B cell (primary cell): ENCODE data around the gene TLR10. TPM values are rescaled to one million over a fixed set of nuclear protein-coding genes. Genes with fewer than 3 reads are reported as not detected.
"Not testable (repeated sequence)": the region's sequence is repeated elsewhere in the genome, so short reads cannot be mapped to it uniquely, and the experiment has no call there.

Experiments
- ATAC-seq: fragments of 200-7000 bp; cut with Tn5 transposase; one replicate; pipeline ENCODE4 v1.10.0; 2021; ENCODE audit warnings: low read depth, mild to moderate bottlenecking, moderate number of reproducible peaks, moderate library complexity
- CTCF ChIA-PET: fragments of 350-600 bp; sonication (Branson Sonifier 250); formaldehyde crosslinking; loops from one replicate; lab custom pipeline; 2021; ENCODE audit warnings: antibody characterized with exemption, inconsistent platforms; lab: Charles Lee
- POLR2A ChIA-PET: fragments of 350-600 bp; sonication (Branson Sonifier 250); formaldehyde crosslinking; loops from one replicate; lab custom pipeline; 2021; ENCODE audit warnings: antibody characterized with exemption; lab: Charles Lee
- DNase-seq: peaks from one replicate; pipeline ENCODE4 v3.0.0; 2013
- H2AFZ ChIP-seq: 2 replicates; pipeline ENCODE4 v1.6.1; 2012; ENCODE audit warnings: mild to moderate bottlenecking, low read depth, low read length; ENCODE audit not compliant: insufficient read depth, poor library complexity, severe bottlenecking
- H3K27ac ChIP-seq, 2 donors: 1 replicate in 1 of 2; 2 replicates in 1 of 2; pipeline ENCODE4 v1.5.1; 2012 to 2013; ENCODE audit warnings: low read length in 2 of 2, mild to moderate bottlenecking in 2 of 2, moderate library complexity in 1 of 2
- H3K27me3 ChIP-seq, 4 experiments: fragments of 200-600 bp in 1 of 4; sonication (generic) in 1 of 4; replicated peaks in 1 of 4; 1 replicate in 2 of 4; 2 replicates in 2 of 4; pipeline versions ENCODE4 v1.6.1 to v1.7.0; 2013 to 2016; ENCODE audit warnings: low read length in 3 of 4, mild to moderate bottlenecking in 2 of 4, mixed read lengths in 1 of 4, moderate library complexity in 1 of 4; ENCODE audit not compliant: insufficient read depth in 4 of 4, control insufficient read depth in 3 of 4; ENCODE audit errors: control extremely low read depth in 1 of 4
- H3K36me3 ChIP-seq, 2 experiments: replicated peaks in 1 of 2; 1 replicate in 1 of 2; 2 replicates in 1 of 2; pipeline versions ENCODE4 v1.6.1 to v1.7.1; 2013; ENCODE audit warnings: low read length in 1 of 2; ENCODE audit not compliant: insufficient read depth in 2 of 2, control insufficient read depth in 1 of 2; ENCODE audit errors: control extremely low read depth in 1 of 2, extremely low read depth in 1 of 2
- H3K4me1 ChIP-seq, 2 donors: fragments of 200-600 bp in 1 of 2; sonication (generic) in 1 of 2; 1 replicate in 1 of 2; 2 replicates in 1 of 2; pipeline versions ENCODE4 v1.5.1 to v1.6.1; 2013 to 2017; ENCODE audit warnings: low read length in 2 of 2; ENCODE audit not compliant: control insufficient read depth in 2 of 2, insufficient read depth in 2 of 2
- H3K4me2 ChIP-seq: replicated peaks from 2 replicates; pipeline ENCODE3; 2012; ENCODE audit warnings: mild to moderate bottlenecking, low read depth, low read length; ENCODE audit not compliant: poor library complexity, severe bottlenecking
- H3K4me3 ChIP-seq, 5 experiments: fragments of 200-600 bp in 1 of 5; sonication (generic) in 1 of 5; 1 replicate in 3 of 5; 2 replicates in 2 of 5; pipeline versions ENCODE4 v1.5.1 to v1.7.0; 2011 to 2016; ENCODE audit warnings: low read length in 4 of 5, mild to moderate bottlenecking in 4 of 5, low read depth in 2 of 5, control low read depth in 1 of 5, moderate library complexity in 1 of 5; ENCODE audit not compliant: insufficient read depth in 1 of 5; ENCODE audit errors: control extremely low read depth in 1 of 5, extremely low read depth in 1 of 5
- H3K79me2 ChIP-seq: fragments of 200-600 bp; sonication (generic); one replicate; pipeline ENCODE4 v1.6.0; 2016; ENCODE audit warnings: low read length; ENCODE audit not compliant: control insufficient read depth, insufficient read depth
- H3K9ac ChIP-seq: fragments of 200-600 bp; sonication (generic); 2 replicates; pipeline ENCODE4 v1.6.1; 2017; ENCODE audit warnings: mild to moderate bottlenecking, low read length, moderate library complexity
- H3K9me3 ChIP-seq, 3 donors: one replicate each; pipeline versions ENCODE4 v1.6.1 to v1.7.1; 2013; ENCODE audit warnings: low read length in 2 of 3; ENCODE audit not compliant: control insufficient read depth in 2 of 3, insufficient read depth in 1 of 3; ENCODE audit errors: control extremely low read depth in 1 of 3
- H4K20me1 ChIP-seq: 2 replicates; pipeline ENCODE4 v1.6.0; 2012; ENCODE audit warnings: mild to moderate bottlenecking, low read length; ENCODE audit not compliant: insufficient read depth, control insufficient read depth, poor library complexity, severe bottlenecking
- H3K27ac Mint-ChIP-seq: one replicate; pipeline ENCODE4 v1.8.0; 2021; ENCODE audit warnings: mixed read lengths
- H3K27me3 Mint-ChIP-seq: one replicate; pipeline ENCODE4 v1.8.0; 2021; ENCODE audit warnings: mixed read lengths
- H3K4me1 Mint-ChIP-seq: one replicate; pipeline ENCODE4 v1.8.0; 2021; ENCODE audit warnings: mixed read lengths
- H3K4me3 Mint-ChIP-seq: one replicate; pipeline ENCODE4 v1.8.0; 2021; ENCODE audit warnings: mixed read lengths
- H3K9me3 Mint-ChIP-seq: one replicate; pipeline ENCODE4 v1.8.0; 2022; ENCODE audit warnings: mixed read lengths; ENCODE audit not compliant: insufficient read depth
- CTCF ChIP-seq: fragments of 200-600 bp; IDR thresholded peaks from one replicate; pipeline ENCODE4 v1.8.0; 2022; ENCODE audit warnings: antibody characterized with exemption, mild to moderate bottlenecking
- EZH2 ChIP-seq: IDR thresholded peaks from 2 replicates; pipeline ENCODE4 v1.6.1; 2012; ENCODE audit warnings: borderline replicate concordance, low read depth, mild to moderate bottlenecking, moderate library complexity, low read length; ENCODE audit not compliant: insufficient read depth, poor library complexity, severe bottlenecking
- WGBS: methylation state at CpG from one replicate; pipeline ENCODE4 v1.1.5; 2013; ENCODE audit warnings: missing lambda C conversion rate; ENCODE audit not compliant: insufficient coverage; 5-methylcytosine and 5-hydroxymethylcytosine counted together
- intact Hi-C: fragments of 100-400 bp; cut with micrococcal nuclease; formaldehyde crosslinking; loops from one replicate; pipeline ENCODE4 v1.10.0; 2022
- polyA plus RNA-seq: library from polyadenylated mRNA; depleted of rRNA; stranded (reverse); fragments of >200 nt; gene quantifications from 2 replicates; pipeline ENCODE4 v1.2.3, GENCODE V29; 2012
- total RNA-seq, 2 donors: library from RNA; stranded (reverse); fragments of 120-200 nt in 1 of 2; gene quantifications; 1 replicate in 1 of 2; 2 replicates in 1 of 2; pipeline versions ENCODE4 v1.2.3 to v1.2.4, GENCODE V29; 2013 to 2022

TLR10 gene
- total and polyA plus RNA-seq, 2 donors (not counting 1 experiment from before 2014, with no cell fraction given): 48.0 to 51.5 TPM

GRCh38 chr4:38774181-38774955, 8.4 kb downstream of the TLR10 start:
- Histone ChIP-seq H3K4me2 (no peak overlapping the region), H3K4me1 (peaks cover 30 to 49% of the 10 kb centered on the region in 2 donors), H3K27me3 (no peaks in the 10 kb centered on the region), H3K9me3 (peaks cover 0 to 7% (median 5%) of the 10 kb centered on the region in 3 donors), H3K27ac (peak overlapping the region in 1 of 2 donors; percentile 67), H3K79me2 (peaks cover 93% of the 10 kb centered on the region), H3K4me3 (no peak overlapping the region), H2AFZ (no peak overlapping the region), H3K36me3 (peaks cover 19 to 48% of the 10 kb centered on the region in 2 experiments), H4K20me1 (no peaks in the 10 kb centered on the region), H3K9ac (no peak overlapping the region)
- peak overlapping the region; percentile 82 for H3K27ac Mint-ChIP-seq
- TF ChIP-seq EZH2 (no peak), CTCF (no peak)
- CTCF ChIA-PET: interaction anchor here (1.1 to 19.2 kb wide), 6 partner anchors 9 to 31 kb away, joined by 3 to 620 read pairs (median 6); partner anchors contain the start of genes TLR1 and TLR10
- no peak for DNase-seq
- POLR2A ChIA-PET: no interaction called here
- H3K27me3 Mint-ChIP-seq: no peaks in the 10 kb centered on the region
- H3K4me1 Mint-ChIP-seq: peaks cover 75% of the 10 kb centered on the region
- peaks cover 13% of the 10 kb centered on the region for H3K9me3 Mint-ChIP-seq
- no peak overlapping the region for H3K4me3 Mint-ChIP-seq
- intact Hi-C loops: no loop called here
- ATAC-seq: no peak
- WGBS: no CpG with 5 or more reads among the region's 8 CpGs

- H3K27me3 Mint-ChIP-seq, H4K20me1 ChIP-seq, H3K4me3 ChIP-seq, ATAC-seq, H3K9me3 Mint-ChIP-seq, H3K4me2 ChIP-seq, H3K9ac ChIP-seq, intact Hi-C loops, DNase-seq, H2AFZ ChIP-seq, H3K27me3 ChIP-seq: not testable (repeated sequence)
- Histone ChIP-seq H3K9me3 (peaks cover 4 to 16% (median 11%) of the 10 kb centered on the region in 3 donors), H3K36me3 (peaks cover 7 to 21% of the 10 kb centered on the region in 2 experiments), H3K27ac (peak overlapping the region in 1 of 2 donors; percentile 66), H3K4me1 (peaks cover 43 to 46% of the 10 kb centered on the region in 2 donors), H3K79me2 (peaks cover 90% of the 10 kb centered on the region)
- peak overlapping the region; percentile 84 for H3K27ac Mint-ChIP-seq
- POLR2A ChIA-PET: interaction anchor here (0.6 to 1.7 kb wide), 5 partner anchors 10 to 120 kb away, joined by 3 to 9 read pairs (median 4); partner anchors contain the start of genes TLR1 and TLR10
- WGBS: 100% methylated on average over 1 of the region's 2 CpGs
- peak overlapping the region; percentile 16 for H3K4me3 Mint-ChIP-seq
- CTCF ChIA-PET: interaction anchor here (1.3 to 19.2 kb wide), 4 partner anchors 10 to 89 kb away, joined by 3 to 620 read pairs (median 20); partner anchors contain the start of genes TLR1 and TLR10
- peaks cover 77% of the 10 kb centered on the region for H3K4me1 Mint-ChIP-seq
Observed at GRCh38 chr4:38770281-38770680, 12.5 kb downstream of the TLR10 start.
